Naive thymus-derived CD4-positive, alpha-beta T cell (primary cell): Measurements from ENCODE around the gene PPP1R11. TPM values are rescaled to one million over a fixed set of nuclear protein-coding genes. Genes with fewer than 3 reads are reported as not detected.
A peak's percentile ranks its signal among the peaks of the same experiment; 100 is the strongest.

ENCODE experiments used
- ATAC-seq: fragments of 150-1000 bp; cut with Tn5 transposase; 2 replicates; pipeline ENCODE4 v1.10.0; 2021; ENCODE audit warnings: mild to moderate bottlenecking, moderate library complexity
- CTCF ChIA-PET: fragments of 350-600 bp; sonication (Branson Sonifier 250); formaldehyde crosslinking; loops from one replicate; lab custom pipeline; 2021; ENCODE audit warnings: antibody characterized with exemption; lab: Charles Lee
- POLR2A ChIA-PET: fragments of 350-600 bp; sonication (Branson Sonifier 250); formaldehyde crosslinking; loops from one replicate; lab custom pipeline; 2021; ENCODE audit warnings: antibody characterized with exemption, inconsistent platforms; lab: Charles Lee
- DNase-seq, 9 donors: peaks; one replicate each; pipeline versions ENCODE4 v3.0.0 to v3.0.0-alpha.2; 2020 to 2022; ENCODE audit warnings: mixed read lengths in 1 of 9
- H3K27ac ChIP-seq: one replicate; pipeline ENCODE4 v1.7.0; 2013; ENCODE audit warnings: mild to moderate bottlenecking, low read depth, low read length, moderate library complexity
- H3K27me3 ChIP-seq, 2 donors: one replicate each; pipeline ENCODE4 v1.7.0; 2013; ENCODE audit warnings: low read length in 2 of 2, mild to moderate bottlenecking in 2 of 2, moderate library complexity in 2 of 2; ENCODE audit not compliant: control insufficient read depth in 2 of 2, insufficient read depth in 2 of 2
- H3K36me3 ChIP-seq, 3 experiments: 1 replicate in 2 of 3; 2 replicates in 1 of 3; pipeline ENCODE4 v1.7.0; 2013; ENCODE audit warnings: low read length in 3 of 3, mild to moderate bottlenecking in 3 of 3, moderate library complexity in 1 of 3; ENCODE audit not compliant: insufficient read depth in 3 of 3, control insufficient read depth in 2 of 3
- H3K4me1 ChIP-seq, 2 donors: one replicate each; pipeline ENCODE4 v1.7.0; 2013; ENCODE audit warnings: low read length in 2 of 2, mild to moderate bottlenecking in 2 of 2, moderate library complexity in 1 of 2; ENCODE audit not compliant: control insufficient read depth in 2 of 2, insufficient read depth in 2 of 2
- H3K4me3 ChIP-seq: 2 replicates; pipeline ENCODE4 v1.7.0; 2013; ENCODE audit warnings: mild to moderate bottlenecking, low read length
- H3K9me3 ChIP-seq, 3 experiments: 1 replicate in 2 of 3; 2 replicates in 1 of 3; pipeline ENCODE4 v1.7.0; 2013; ENCODE audit warnings: low read length in 3 of 3; ENCODE audit not compliant: control insufficient read depth in 2 of 3
- H3K27ac Mint-ChIP-seq, 9 donors: one replicate each; pipeline ENCODE4 v1.8.0; 2020 to 2022; ENCODE audit warnings: mixed read lengths in 9 of 9, mild to moderate bottlenecking in 8 of 9, moderate library complexity in 5 of 9, inconsistent platforms in 2 of 9
- H3K27me3 Mint-ChIP-seq, 5 donors: one replicate each; pipeline ENCODE4 v1.8.0; 2021 to 2022; ENCODE audit warnings: mixed read lengths in 5 of 5, mild to moderate bottlenecking in 1 of 5
- H3K36me3 Mint-ChIP-seq, 5 donors: one replicate each; pipeline ENCODE4 v1.8.0; 2020 to 2022; ENCODE audit warnings: mixed read lengths in 5 of 5, mild to moderate bottlenecking in 3 of 5, inconsistent platforms in 1 of 5
- H3K4me1 Mint-ChIP-seq, 7 donors: one replicate each; pipeline ENCODE4 v1.8.0; 2020 to 2022; ENCODE audit warnings: mixed read lengths in 7 of 7, mild to moderate bottlenecking in 3 of 7, inconsistent platforms in 1 of 7
- H3K4me3 Mint-ChIP-seq, 10 donors: one replicate each; pipeline ENCODE4 v1.8.0; 2020 to 2022; ENCODE audit warnings: mild to moderate bottlenecking in 10 of 10, mixed read lengths in 10 of 10, moderate library complexity in 6 of 10, inconsistent platforms in 2 of 10
- H3K9me3 Mint-ChIP-seq, 11 donors: one replicate each; pipeline ENCODE4 v1.8.0; 2020 to 2022; ENCODE audit warnings: mixed read lengths in 11 of 11, mild to moderate bottlenecking in 4 of 11, inconsistent platforms in 1 of 11, moderate library complexity in 1 of 11
- intact Hi-C, 2 donors: fragments of 100-400 bp; cut with micrococcal nuclease; formaldehyde crosslinking; loops; one replicate each; pipeline ENCODE4 v1.15.1; 2023
- polyA plus RNA-seq, 2 donors: library from polyadenylated mRNA; unstranded; fragments of 300-500 nt; fragmentation: Illumina TruSeq; gene quantifications; one replicate each; pipeline ENCODE4 v1.2.3, GENCODE V29; 2021
- total RNA-seq, 6 experiments: library from RNA in 5 of 6; stranded (reverse) in 5 of 6; gene quantifications; 1 replicate in 5 of 6; 2 replicates in 1 of 6; pipeline ENCODE4 v1.2.3 and lab custom pipeline; 2021 to 2026

The PPP1R11 gene
- total and polyA plus RNA-seq, 7 experiments from 2014 or later = 49.4 to 113 (median 64.0) TPM

DNA sequence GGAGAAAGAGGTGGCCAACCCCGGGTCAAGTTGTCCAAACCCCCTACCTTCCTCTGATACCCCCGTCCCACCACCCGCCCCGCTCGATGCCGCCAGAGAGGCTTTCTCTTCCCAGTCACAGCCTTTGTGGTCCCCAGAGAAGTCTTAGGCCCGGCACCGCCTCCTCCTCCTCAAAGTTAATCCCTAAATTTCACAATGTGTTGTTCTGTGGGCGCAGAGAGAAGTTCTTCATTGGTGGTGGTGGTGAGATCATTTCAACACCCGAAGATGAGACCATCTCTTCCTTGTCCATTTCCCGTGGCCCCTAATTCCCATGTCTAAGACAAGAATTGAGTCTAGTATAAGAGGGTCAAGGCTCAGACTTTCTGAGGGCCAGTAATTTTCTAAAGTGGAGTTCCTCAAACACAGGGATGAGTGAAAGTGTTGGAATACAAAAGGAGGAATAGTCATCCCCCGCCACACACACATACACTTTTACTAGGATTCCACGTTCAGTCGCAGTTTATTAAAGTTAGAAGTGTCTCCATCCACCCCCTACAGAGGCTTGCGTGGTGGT lies 35.5 kb downstream of the PPP1R11 start:
- H3K4me1 Mint-ChIP-seq = peaks cover 41 to 58% (median 49%) of the 10 kb centered on the region in 7 donors

GRCh38 chr6:30102970-30103871 lies 36.2 kb downstream of the PPP1R11 start:
- intact Hi-C loops = loop anchor here (1.0 to 5.0 kb wide), 12 partner anchors 28 to 294 kb away; partner anchors contain the start of genes TRIM26 (in 2 of the 2), POLR1H (in 1 of the 2), PPP1R11 (in 1 of the 2) and RPP21 (in 1 of the 2)
- Histone ChIP-seq H3K27ac (peak overlapping the region; percentile 49), H3K4me1 (peaks cover 24 to 30% of the 10 kb centered on the region in 2 donors), H3K9me3 (no peaks in the 10 kb centered on the region), H3K27me3 (peaks cover 5 to 10% of the 10 kb centered on the region in 2 donors), H3K4me3 (peak overlapping the region; percentile 68), H3K36me3 (no peaks in the 10 kb centered on the region)
- Mint-ChIP-seq H3K27ac (peak overlapping the region; percentile 48 to 92 (median 85)), H3K27me3 (peaks cover 25 to 69% (median 34%) of the 10 kb centered on the region in 5 donors), H3K9me3 (peaks cover 0 to 1% (median 0%) of the 10 kb centered on the region in 11 donors), H3K36me3 (no peaks in the 10 kb centered on the region), H3K4me1 (peaks cover 36 to 51% (median 43%) of the 10 kb centered on the region in 7 donors), H3K4me3 (peak overlapping the region; percentile 86 to 95 (median 91))
- DNase-seq (peak; percentile 61 to 87 (median 83)), ATAC-seq (peak; percentile 92)
- ChIA-PET POLR2A (interaction anchor here (1.0 to 5.9 kb wide), 8 partner anchors 9 to 110 kb away, joined by 3 to 36 read pairs (median 6); partner anchors contain the start of genes POLR1H, PPP1R11 and TRIM26), CTCF (interaction anchor here (0.6 to 6.7 kb wide), 12 partner anchors 9 to 1537 kb away, joined by 3 to 170 read pairs (median 6); partner anchors contain the start of genes POLR1H and TRIM40)

More for the DNA sequence above, 35.5 kb downstream of the PPP1R11 start:
- Histone ChIP-seq H3K27me3 (peaks cover 5 to 10% of the 10 kb centered on the region in 2 donors), H3K4me3 (peak overlapping the region; percentile 68), H3K4me1 (peaks cover 24 to 38% of the 10 kb centered on the region in 2 donors), H3K9me3 (no peaks in the 10 kb centered on the region), H3K36me3 (no peaks in the 10 kb centered on the region), H3K27ac (peak overlapping the region; percentile 49)
- ATAC-seq = peak; percentile 26
- H3K27me3 Mint-ChIP-seq = peaks cover 18 to 70% (median 27%) of the 10 kb centered on the region in 5 donors
- H3K9me3 Mint-ChIP-seq = peaks cover 0 to 1% (median 0%) of the 10 kb centered on the region in 11 donors
- H3K36me3 Mint-ChIP-seq = no peaks in the 10 kb centered on the region
- peak overlapping the region; percentile 86 to 95 (median 91) for H3K4me3 Mint-ChIP-seq
- ChIA-PET CTCF (interaction anchor here (0.6 to 6.7 kb wide), 11 partner anchors 8 to 1537 kb away, joined by 3 to 170 read pairs (median 5); partner anchors contain the start of genes POLR1H and TRIM40), POLR2A (interaction anchor here (1.0 to 5.9 kb wide), 6 partner anchors 8 to 43 kb away, joined by 3 to 36 read pairs (median 10); partner anchors contain the start of genes POLR1H and PPP1R11)
- H3K27ac Mint-ChIP-seq = peak overlapping the region in 8 of 9 donors; percentile 49 to 92 (median 86)
- intact Hi-C loops = loop anchor here (1.0 to 5.0 kb wide), 5 partner anchors 110 to 243 kb away; partner anchors contain the start of genes TRIM26 (in 2 of the 2), RPP21 (in 1 of the 2) and TRIM39 (in 1 of the 2)
- DNase-seq = peak in 3 of 9 donors; percentile 1 to 13 (median 1)

- no peaks in the 10 kb centered on the region for H3K36me3 ChIP-seq
- intact Hi-C loops = loop anchor here (1.0 to 5.0 kb wide), 10 partner anchors 27 to 293 kb away; partner anchors contain the start of genes POLR1H (in 1 of the 2), PPP1R11 (in 1 of the 2), TRIM26 (in 1 of the 2) and TRIM39 (in 1 of the 2)
- Mint-ChIP-seq H3K4me1 (peaks cover 30 to 45% (median 38%) of the 10 kb centered on the region in 7 donors), H3K4me3 (peak overlapping the region; percentile 86 to 95 (median 91)), H3K9me3 (no peaks in the 10 kb centered on the region), H3K36me3 (no peaks in the 10 kb centered on the region), H3K27me3 (peaks cover 29 to 69% (median 39%) of the 10 kb centered on the region in 5 donors), H3K27ac (peak overlapping the region in 4 of 9 donors; percentile 47 to 92 (median 86))
- peak overlapping the region; percentile 43 for H3K27ac ChIP-seq
- H3K9me3 ChIP-seq = no peaks in the 10 kb centered on the region
- peak overlapping the region; percentile 68 for H3K4me3 ChIP-seq
- ChIA-PET POLR2A (interaction anchor here (1.0 to 5.9 kb wide), 8 partner anchors 9 to 109 kb away, joined by 3 to 36 read pairs (median 6); partner anchors contain the start of genes POLR1H, PPP1R11 and TRIM26), CTCF (interaction anchor here (0.7 to 6.7 kb wide), 9 partner anchors 10 to 64 kb away, joined by 3 to 170 read pairs (median 9); partner anchors contain the start of genes POLR1H and TRIM40)
- peaks cover 5 to 10% of the 10 kb centered on the region in 2 donors for H3K27me3 ChIP-seq
- ATAC-seq = no peak
- no peak for DNase-seq
- H3K4me1 ChIP-seq = peaks cover 24 to 25% of the 10 kb centered on the region in 2 donors
These were observed 36.8 kb downstream of the PPP1R11 start for GRCh38 chr6:30103872-30104179.

- Histone ChIP-seq H3K4me3 (no peak overlapping the region), H3K27me3 (peaks cover 5 to 6% of the 10 kb centered on the region in 2 donors), H3K9me3 (no peaks in the 10 kb centered on the region), H3K36me3 (no peaks in the 10 kb centered on the region), H3K27ac (no peak overlapping the region), H3K4me1 (peaks cover 24 to 25% of the 10 kb centered on the region in 2 donors)
- DNase-seq (no peak), ATAC-seq (no peak)
- H3K9me3 Mint-ChIP-seq = no peaks in the 10 kb centered on the region
- peaks cover 29 to 42% (median 34%) of the 10 kb centered on the region in 7 donors for H3K4me1 Mint-ChIP-seq
- POLR2A ChIA-PET = interaction anchor here (1.6 to 5.9 kb wide), 3 partner anchors 26 to 44 kb away, joined by 5 to 36 read pairs (median 29); partner anchors contain the start of genes POLR1H and PPP1R11
- H3K27me3 Mint-ChIP-seq = peaks cover 27 to 65% (median 36%) of the 10 kb centered on the region in 5 donors
- peak overlapping the region in 3 of 10 donors; percentile 1 to 23 (median 11) for H3K4me3 Mint-ChIP-seq
- H3K36me3 Mint-ChIP-seq = no peaks in the 10 kb centered on the region
- intact Hi-C loops = loop anchor here (5.0 kb wide), 2 partner anchors 108 to 223 kb away; partner anchors contain the start of genes TRIM26 (in 1 of the 2) and TRIM39 (in 1 of the 2)
- CTCF ChIA-PET = interaction anchor here (0.6 to 6.7 kb wide), 6 partner anchors 11 to 451 kb away, joined by 3 to 170 read pairs (median 8); partner anchors contain the start of gene TRIM40
- H3K27ac Mint-ChIP-seq = no peak overlapping the region
These were observed 37.7 kb downstream of the PPP1R11 start for GRCh38 chr6:30104661-30105060.

DNA sequence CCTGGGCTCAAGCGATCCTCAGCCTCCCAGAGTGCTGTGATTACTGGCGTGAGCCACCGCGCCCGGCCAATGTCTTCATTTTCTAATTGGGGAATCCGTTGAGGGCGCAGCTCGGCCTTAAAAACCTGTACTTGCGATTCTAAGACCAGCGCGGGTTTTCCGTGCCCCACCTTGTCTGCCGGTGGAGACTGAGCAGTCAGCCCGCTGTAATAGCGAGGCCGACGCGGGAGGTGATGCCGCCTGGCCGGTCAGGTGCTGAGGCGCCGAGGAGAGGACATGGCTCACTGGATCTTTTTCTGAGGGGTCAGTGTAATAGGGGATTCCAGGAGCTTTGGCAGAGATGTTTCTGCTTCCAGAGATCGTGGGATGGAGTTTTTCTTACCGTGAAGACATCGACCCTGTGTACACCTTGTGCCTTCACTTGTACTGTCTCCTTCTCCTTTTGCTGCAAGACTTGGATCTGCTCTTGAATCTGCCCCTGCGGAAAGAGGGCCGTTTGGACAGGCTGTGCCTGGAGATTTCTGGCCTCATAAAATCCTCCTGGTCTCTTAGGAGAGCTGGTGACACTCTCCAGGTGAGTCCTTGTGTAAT lies 44.4 kb downstream of the PPP1R11 start:
- Histone ChIP-seq H3K27me3 (peaks cover 0 to 5% of the 10 kb centered on the region in 2 donors), H3K4me1 (no peaks in the 10 kb centered on the region), H3K4me3 (no peak overlapping the region), H3K9me3 (no peaks in the 10 kb centered on the region), H3K27ac (no peak overlapping the region), H3K36me3 (no peaks in the 10 kb centered on the region)
- ATAC-seq (no peak), DNase-seq (no peak)
- Mint-ChIP-seq H3K27ac (no peak overlapping the region), H3K4me3 (no peak overlapping the region), H3K27me3 (peaks cover 49 to 79% (median 69%) of the 10 kb centered on the region in 5 donors), H3K36me3 (no peaks in the 10 kb centered on the region), H3K4me1 (peaks cover 0 to 18% (median 0%) of the 10 kb centered on the region in 7 donors), H3K9me3 (no peaks in the 10 kb centered on the region)
- intact Hi-C loops = no loop called here
- CTCF ChIA-PET = no interaction called here
- POLR2A ChIA-PET = no interaction called here
